Measurements from ENCODE around the gene MAPK10. TPM values are rescaled to one million over a fixed set of nuclear protein-coding genes. Genes with fewer than 3 reads are reported as not detected.
A peak's percentile ranks its signal among the peaks of the same experiment; 100 is the strongest.

MAPK10 gene
- total RNA-seq, 1 experiment from 2014 or later, result 0.06 TPM

GRCh38 chr4:86278126-86278525, 81.7 kb downstream of the MAPK10 start:
- no peak for DNase-seq (ENCODE audit: low read depth)

- no peak for DNase-seq (ENCODE audit: low read depth)
These were observed 85.2 kb downstream of the MAPK10 start for GRCh38 chr4:86274642-86275041.

GRCh38 chr4:86272669-86273068, 87.2 kb downstream of the MAPK10 start:
- no peak for DNase-seq (ENCODE audit: low read depth)

- no peak for DNase-seq (ENCODE audit: low read depth)
These were observed 88.8 kb downstream of the MAPK10 start for GRCh38 chr4:86271057-86271456.

- DNase-seq (ENCODE audit: low read depth), result no peak
These were observed 90.5 kb downstream of the MAPK10 start for GRCh38 chr4:86269354-86269753.

GRCh38 chr4:86264241-86264640, 95.6 kb downstream of the MAPK10 start:
- DNase-seq (ENCODE audit: low read depth), result no peak

GRCh38 chr4:86261636-86262035, 98.2 kb downstream of the MAPK10 start:
- no peak for DNase-seq (ENCODE audit: low read depth)

- DNase-seq (ENCODE audit: low read depth), result no peak
These were observed 103.8 kb downstream of the MAPK10 start for GRCh38 chr4:86256086-86256485.

- no peak for DNase-seq (ENCODE audit: low read depth)
These were observed 109.2 kb downstream of the MAPK10 start for GRCh38 chr4:86250619-86251018.

GRCh38 chr4:86250006-86250405, 109.8 kb downstream of the MAPK10 start:
- no peak for DNase-seq (ENCODE audit: low read depth)

- no peak for DNase-seq (ENCODE audit: low read depth)
These were observed 110.8 kb downstream of the MAPK10 start for GRCh38 chr4:86249074-86249473.

- DNase-seq (ENCODE audit: low read depth), result no peak
These were observed 111.9 kb downstream of the MAPK10 start for GRCh38 chr4:86247906-86248305.

- DNase-seq (ENCODE audit: low read depth), result no peak
These were observed 112.5 kb downstream of the MAPK10 start for GRCh38 chr4:86247320-86247719.

GRCh38 chr4:86243750-86244149, 116.1 kb downstream of the MAPK10 start:
- no peak for DNase-seq (ENCODE audit: low read depth)

GRCh38 chr4:86242677-86243076, 117.2 kb downstream of the MAPK10 start:
- DNase-seq (ENCODE audit: low read depth), result no peak

- DNase-seq (ENCODE audit: low read depth), result no peak
These were observed 124.3 kb downstream of the MAPK10 start for GRCh38 chr4:86235549-86235948.

- DNase-seq (ENCODE audit: low read depth), result no peak
These were observed 126.2 kb downstream of the MAPK10 start for GRCh38 chr4:86233681-86234080.

- DNase-seq (ENCODE audit: low read depth), result no peak
These were observed 126.8 kb downstream of the MAPK10 start for GRCh38 chr4:86233090-86233489.

GRCh38 chr4:86223472-86223871, 136.4 kb downstream of the MAPK10 start:
- peak; percentile 0 for DNase-seq (ENCODE audit: low read depth)

- no peak for DNase-seq (ENCODE audit: low read depth)
These were observed 138.9 kb downstream of the MAPK10 start for GRCh38 chr4:86221002-86221401.

- DNase-seq (ENCODE audit: low read depth), result no peak
These were observed 139.7 kb downstream of the MAPK10 start for GRCh38 chr4:86220121-86220520.

GRCh38 chr4:86218746-86219473, 140.9 kb downstream of the MAPK10 start:
- no peak for DNase-seq (ENCODE audit: low read depth)

GRCh38 chr4:86203176-86203575, 156.7 kb downstream of the MAPK10 start:
- no peak for DNase-seq (ENCODE audit: low read depth)

GRCh38 chr4:86185659-86186058, 174.2 kb downstream of the MAPK10 start:
- DNase-seq (ENCODE audit: low read depth), result no peak

All from Daoy (cell line).